ENCODE measurements around the gene AFF3. TPM values are rescaled to one million over a fixed set of nuclear protein-coding genes. Genes with fewer than 3 reads are reported as not detected.

The AFF3 gene
- total RNA-seq, 2 donors from 2014 or later, result 10.8 to 16.2 TPM

GRCh38 chr2:99974682-99975375 lies 167.6 kb downstream of the AFF3 start:
- no peak for DNase-seq (ENCODE audit: low spot score)
- H3K27ac ChIP-seq, result no peak overlapping the region
- no peaks in the 10 kb centered on the region for H3K27me3 ChIP-seq
- TF ChIP-seq CTCF (IDR thresholded peaks at IDR 0.05), result no peak
- H3K4me3 ChIP-seq, result no peak overlapping the region
- H3K4me1 ChIP-seq, result peaks cover 0 to 4% of the 10 kb centered on the region in 2 donors
- H3K36me3 ChIP-seq, result no peaks in the 10 kb centered on the region
- no peaks in the 10 kb centered on the region for H3K9me3 ChIP-seq

- Histone ChIP-seq H3K4me3 (no peak overlapping the region), H3K4me1 (peaks cover 0 to 4% of the 10 kb centered on the region in 2 donors), H3K9me3 (no peaks in the 10 kb centered on the region), H3K36me3 (no peaks in the 10 kb centered on the region), H3K27ac (no peak overlapping the region), H3K27me3 (no peaks in the 10 kb centered on the region)
- no peak for TF ChIP-seq CTCF (IDR thresholded peaks at IDR 0.05)
- DNase-seq (ENCODE audit: low spot score), result no peak
These were observed 168.1 kb downstream of the AFF3 start for GRCh38 chr2:99974275-99974674.

- H3K9me3 ChIP-seq, result no peaks in the 10 kb centered on the region
- TF ChIP-seq CTCF (IDR thresholded peaks at IDR 0.05), result no peak
- peaks cover 0 to 4% of the 10 kb centered on the region in 2 donors for H3K4me1 ChIP-seq
- no peaks in the 10 kb centered on the region for H3K36me3 ChIP-seq
- no peaks in the 10 kb centered on the region for H3K27me3 ChIP-seq
- no peak for DNase-seq (ENCODE audit: low spot score)
- H3K27ac ChIP-seq, result no peak overlapping the region
- no peak overlapping the region for H3K4me3 ChIP-seq
These were observed 171.0 kb downstream of the AFF3 start for GRCh38 chr2:99971326-99971900.

GRCh38 chr2:99970292-99970868 lies 172.0 kb downstream of the AFF3 start:
- DNase-seq (ENCODE audit: low spot score), result no peak
- TF ChIP-seq CTCF (IDR thresholded peaks at IDR 0.05), result no peak
- no peak overlapping the region for H3K4me3 ChIP-seq
- H3K27me3 ChIP-seq, result no peaks in the 10 kb centered on the region
- peaks cover 0 to 4% of the 10 kb centered on the region in 2 donors for H3K4me1 ChIP-seq
- H3K27ac ChIP-seq, result no peak overlapping the region
- no peaks in the 10 kb centered on the region for H3K9me3 ChIP-seq
- H3K36me3 ChIP-seq, result no peaks in the 10 kb centered on the region

- no peaks in the 10 kb centered on the region for H3K36me3 ChIP-seq
- H3K4me3 ChIP-seq, result no peak overlapping the region
- DNase-seq (ENCODE audit: low spot score), result no peak
- peak overlapping the region; percentile 67 to 84 for H3K27ac ChIP-seq
- no peaks in the 10 kb centered on the region for H3K9me3 ChIP-seq
- no peaks in the 10 kb centered on the region for H3K27me3 ChIP-seq
- no peak for TF ChIP-seq CTCF (IDR thresholded peaks at IDR 0.05)
- H3K4me1 ChIP-seq, result peaks cover 2 to 23% of the 10 kb centered on the region in 2 donors
These were observed 181.0 kb downstream of the AFF3 start for GRCh38 chr2:99961196-99961913.
